H1 (cell line): ENCODE measurements around the gene STAT4. TPM values are rescaled to one million over a fixed set of nuclear protein-coding genes. Genes with fewer than 3 reads are reported as not detected.

ENCODE experiments used
- CTCF ChIA-PET: fragments of 300-600 bp; sonication (Branson Sonifier 250); formaldehyde crosslinking; loops from one replicate; lab custom pipeline; 2021; ENCODE audit not compliant: partially characterized antibody; lab: Charles Lee
- POLR2A ChIA-PET: fragments of 300-600 bp; sonication (Branson Sonifier 250); formaldehyde crosslinking; loops from one replicate; lab custom pipeline; 2021; ENCODE audit warnings: inconsistent platforms; ENCODE audit not compliant: partially characterized antibody; lab: Charles Lee
- DNase-seq, 2 experiments: peaks; one replicate each; pipeline versions ENCODE4 v3.0.0 to v3.0.0-alpha.2; 2010 to 2022; ENCODE audit warnings: low spot score in 2 of 2, low read depth in 1 of 2, mixed read lengths in 1 of 2
- FAIRE-seq: peaks from 2 replicates; lab custom pipeline; 2011; peaks lifted over from hg19 to GRCh38; lab: Jason Lieb, UNC
- H2AFZ ChIP-seq: 2 replicates; pipeline ENCODE4 v1.8.1; 2012; ENCODE audit warnings: low read length, inconsistent platforms
- H2AK5ac ChIP-seq: 2 replicates; pipeline ENCODE4 v1.6.1; 2013; ENCODE audit warnings: low read depth, low read length
- H2BK120ac ChIP-seq: replicated peaks from 2 replicates; pipeline ENCODE3; 2013; ENCODE audit warnings: low read depth, low read length, inconsistent platforms
- H2BK12ac ChIP-seq: 2 replicates; pipeline ENCODE4 v1.6.1; 2013; ENCODE audit warnings: low read depth, low read length
- H2BK15ac ChIP-seq: 2 replicates; pipeline ENCODE4 v1.6.1; 2013; ENCODE audit warnings: low read length
- H2BK20ac ChIP-seq: 2 replicates; pipeline ENCODE4 v1.6.1; 2013; ENCODE audit warnings: low read length
- H2BK5ac ChIP-seq: 2 replicates; pipeline ENCODE4 v1.6.1; 2013; ENCODE audit warnings: low read depth, low read length
- H3K14ac ChIP-seq: 2 replicates; pipeline ENCODE4 v1.6.1; 2013; ENCODE audit warnings: inconsistent platforms; ENCODE audit not compliant: insufficient read length
- H3K18ac ChIP-seq: 2 replicates; pipeline ENCODE4 v1.6.1; 2013; ENCODE audit warnings: low read length; ENCODE audit errors: extremely low read depth
- H3K23ac ChIP-seq: 2 replicates; pipeline ENCODE4 v1.6.1; 2013; ENCODE audit warnings: inconsistent platforms; ENCODE audit not compliant: insufficient read length
- H3K23me2 ChIP-seq: 2 replicates; pipeline ENCODE4 v1.6.1; 2013; ENCODE audit warnings: low read depth, low read length
- H3K27ac ChIP-seq: 2 replicates; pipeline ENCODE4 v1.6.1; 2011; ENCODE audit warnings: low read depth, low read length, inconsistent platforms
- H3K27me3 ChIP-seq, 4 experiments: replicated peaks in 1 of 4; 1 replicate in 1 of 4; 2 replicates in 3 of 4; pipeline versions ENCODE4 v1.6.1 to v1.8.1; 2011 to 2013; ENCODE audit warnings: low read length in 3 of 4, mild to moderate bottlenecking in 3 of 4, inconsistent platforms in 2 of 4, mixed read lengths in 2 of 4, moderate library complexity in 1 of 4; ENCODE audit not compliant: control insufficient read depth in 3 of 4, insufficient read depth in 3 of 4; ENCODE audit errors: extremely low read depth in 1 of 4
- H3K36me3 ChIP-seq, 4 experiments: 2 replicates each; pipeline versions ENCODE4 v1.6.1 to v1.8.1; 2011 to 2013; ENCODE audit warnings: mild to moderate bottlenecking in 4 of 4, low read length in 3 of 4, moderate library complexity in 2 of 4, control low read depth in 1 of 4, inconsistent platforms in 1 of 4; ENCODE audit not compliant: insufficient read depth in 4 of 4, control insufficient read depth in 2 of 4
- H3K4ac ChIP-seq: replicated peaks from 2 replicates; pipeline ENCODE3; 2013; ENCODE audit warnings: low read length, low read depth, mixed read lengths, inconsistent platforms; ENCODE audit not compliant: insufficient read length
- H3K4me1 ChIP-seq, 4 experiments: replicated peaks in 1 of 4; 1 replicate in 1 of 4; 2 replicates in 3 of 4; pipeline versions ENCODE4 v1.6.1 to v1.8.1; 2011 to 2013; ENCODE audit warnings: low read length in 3 of 4, inconsistent platforms in 2 of 4, mixed read lengths in 1 of 4; ENCODE audit not compliant: insufficient read depth in 4 of 4, control insufficient read depth in 3 of 4
- H3K4me2 ChIP-seq, 2 experiments: 2 replicates each; pipeline versions ENCODE4 v1.6.1 to v1.8.1; 2011 to 2013; ENCODE audit warnings: low read depth in 2 of 2, low read length in 2 of 2, control low read depth in 1 of 2, inconsistent platforms in 1 of 2, mild to moderate bottlenecking in 1 of 2; ENCODE audit not compliant: insufficient read depth in 1 of 2
- H3K4me3 ChIP-seq, 4 experiments: fragments of 200-600, 300-600 bp in 1 of 4; sonication (generic), shearing (Covaris generic), sonication (Bioruptor Twin) in 1 of 4; 2 replicates each; pipeline versions ENCODE4 v1.5.1 to v1.8.1; 2011 to 2016; ENCODE audit warnings: low read length in 4 of 4, low read depth in 3 of 4, control low read depth in 2 of 4, inconsistent platforms in 2 of 4, mild to moderate bottlenecking in 2 of 4, mixed read lengths in 1 of 4, moderate library complexity in 1 of 4; ENCODE audit not compliant: insufficient read depth in 2 of 4; ENCODE audit errors: extremely low read depth in 1 of 4
- H3K56ac ChIP-seq: replicated peaks from 2 replicates; pipeline ENCODE3; 2013; ENCODE audit warnings: low read depth, mild to moderate bottlenecking, mixed read lengths, low read length, inconsistent platforms; ENCODE audit not compliant: insufficient read length
- H3K79me1 ChIP-seq: 2 replicates; pipeline ENCODE4 v1.6.1; 2013; ENCODE audit warnings: low read depth, low read length, control low read depth
- H3K79me2 ChIP-seq, 2 experiments: 2 replicates each; pipeline versions ENCODE4 v1.6.1 to v1.8.1; 2012 to 2013; ENCODE audit warnings: low read length in 2 of 2, mild to moderate bottlenecking in 2 of 2, inconsistent platforms in 1 of 2; ENCODE audit not compliant: insufficient read depth in 2 of 2, control insufficient read depth in 1 of 2
- H3K9ac ChIP-seq, 4 experiments: replicated peaks in 1 of 4; 1 replicate in 1 of 4; 2 replicates in 3 of 4; pipeline versions ENCODE4 v1.6.1 to v1.8.1; 2011 to 2013; ENCODE audit warnings: low read depth in 3 of 4, low read length in 3 of 4, control low read depth in 2 of 4, mild to moderate bottlenecking in 2 of 4, moderate library complexity in 2 of 4, inconsistent platforms in 1 of 4; ENCODE audit errors: extremely low read depth in 1 of 4
- H3K9me3 ChIP-seq, 2 experiments: 2 replicates each; pipeline versions ENCODE4 v1.6.1 to v1.8.1; 2012 to 2013; ENCODE audit warnings: mild to moderate bottlenecking in 2 of 2, moderate library complexity in 2 of 2, control low read depth in 1 of 2, inconsistent platforms in 1 of 2, low read depth in 1 of 2, low read length in 1 of 2, mixed read lengths in 1 of 2; ENCODE audit not compliant: insufficient read depth in 2 of 2
- H4K20me1 ChIP-seq, 2 experiments: replicated peaks in 1 of 2; 2 replicates each; pipeline versions ENCODE3 to v1.8.1; 2011 to 2013; ENCODE audit warnings: inconsistent platforms in 2 of 2, low read length in 2 of 2, mild to moderate bottlenecking in 1 of 2; ENCODE audit not compliant: insufficient read depth in 2 of 2, control insufficient read depth in 1 of 2
- H4K5ac ChIP-seq: 2 replicates; pipeline ENCODE4 v1.6.1; 2013; ENCODE audit warnings: low read length, low read depth, mixed read lengths, inconsistent platforms; ENCODE audit not compliant: insufficient read length
- H4K8ac ChIP-seq: 2 replicates; pipeline ENCODE4 v1.8.0; 2013; ENCODE audit warnings: mild to moderate bottlenecking, moderate library complexity, low read length, inconsistent platforms; ENCODE audit not compliant: insufficient read depth; ENCODE audit errors: extremely low read depth
- H4K91ac ChIP-seq: replicated peaks from 2 replicates; pipeline ENCODE3; 2013; ENCODE audit warnings: low read length, mixed read lengths, inconsistent platforms; ENCODE audit not compliant: insufficient read length
- ATF3 ChIP-seq: IDR thresholded peaks from 2 replicates; pipeline ENCODE4 v1.6.1; 2011; ENCODE audit warnings: low read depth, mild to moderate bottlenecking, low read length; ENCODE audit not compliant: insufficient read depth
- CHD1 ChIP-seq: IDR thresholded peaks from 2 replicates; pipeline ENCODE4 v1.6.1; 2012; ENCODE audit warnings: low read depth, low read length, improper control_type of control experiment
- CREB1 ChIP-seq: IDR thresholded peaks from 2 replicates; pipeline ENCODE4 v1.6.1; 2012; ENCODE audit warnings: inconsistent platforms
- HDAC6 ChIP-seq: IDR thresholded peaks from one replicate; pipeline ENCODE4 v1.7.1; 2012; ENCODE audit warnings: low read depth, mild to moderate bottlenecking, inconsistent platforms, low read length, moderate library complexity
- PHF8 ChIP-seq: fragments of 200-600 bp; sonication (generic); conservative IDR thresholded peaks from 2 replicates; pipeline ENCODE4 v1.7.1; 2012; ENCODE audit warnings: low read depth, mild to moderate bottlenecking, inconsistent platforms, low read length, moderate library complexity
- POLR2A ChIP-seq, 2 experiments: IDR thresholded peaks; 1 replicate in 1 of 2; 2 replicates in 1 of 2; pipeline ENCODE4 v1.6.1; 2011; ENCODE audit warnings: low read depth in 2 of 2, low read length in 2 of 2, mild to moderate bottlenecking in 2 of 2; ENCODE audit errors: control extremely low read depth in 1 of 2
- RBBP5 ChIP-seq: IDR thresholded peaks from 2 replicates; pipeline ENCODE4 v1.7.1; 2012; ENCODE audit warnings: low read depth, mild to moderate bottlenecking, inconsistent platforms, low read length, moderate library complexity, borderline replicate concordance
- SP1 ChIP-seq: IDR thresholded peaks from 2 replicates; pipeline ENCODE4 v1.6.1; 2011; ENCODE audit warnings: low read depth, low read length
- SP2 ChIP-seq: IDR thresholded peaks from 2 replicates; pipeline ENCODE4 v1.6.1; 2012; ENCODE audit warnings: mild to moderate bottlenecking, low read length, inconsistent platforms
- TBP ChIP-seq: IDR thresholded peaks from 2 replicates; pipeline ENCODE4 v1.6.1; 2011; ENCODE audit warnings: low read depth, low read length, improper control_type of control experiment
- TEAD4 ChIP-seq: IDR thresholded peaks from 2 replicates; pipeline ENCODE4 v1.6.1; 2012; ENCODE audit warnings: low read depth, low read length, inconsistent platforms, mixed read lengths
- USF2 ChIP-seq: IDR thresholded peaks from 2 replicates; pipeline ENCODE4 v1.6.1; 2011; ENCODE audit warnings: low read length, improper control_type of control experiment
- ZNF274 ChIP-seq: IDR thresholded peaks from 2 replicates; pipeline ENCODE4 v1.7.0; 2012; ENCODE audit warnings: low read length, borderline replicate concordance; ENCODE audit errors: extremely low read depth
- WGBS, 2 experiments: shearing (Covaris generic) in 1 of 2; methylation state at CpG; one replicate each; pipeline versions ENCODE4 v1.1.6 to v1.1.7; 2013 to 2015; ENCODE audit warnings: low lambda C conversion rate in 2 of 2, mixed read lengths in 2 of 2, inconsistent platforms in 1 of 2, low coverage in 1 of 2, missing lambda C conversion rate in 1 of 2; ENCODE audit not compliant: insufficient replicate concordance in 2 of 2, insufficient coverage in 1 of 2, insufficient read length in 1 of 2; ENCODE audit errors: extremely low coverage in 1 of 2, missing lambda C conversion rate in 1 of 2; 5-methylcytosine and 5-hydroxymethylcytosine counted together
- polyA plus RNA-seq, 7 experiments: library from polyadenylated mRNA; depleted of rRNA in 3 of 7; stranded (reverse) in 5 of 7; unstranded in 2 of 7; fragments of >200 nt in 5 of 7; fragments of 200-250 nt in 2 of 7; gene quantifications; 1 replicate in 5 of 7; 2 replicates in 1 of 7; 4 replicates in 1 of 7; pipeline versions ENCODE4 v1.2.1 to v1.2.3, GENCODE V29; 2011 to 2013; ENCODE audit warnings: missing spikeins in 2 of 7, mixed read lengths in 2 of 7
- total RNA-seq: library from RNA; stranded (reverse); fragmentation: NEBNext Ultra II Directional; extraction: Animal tissue kit (Norgen Biotek cat#: 25700); gene quantifications from 2 replicates; pipeline ENCODE4 v1.2.1, GENCODE V29; 2021
- TF ChIP-seq, protein P1 (sequence below): IDR thresholded peaks from 2 replicates; pipeline ENCODE4 v1.6.1; 2012; ENCODE audit warnings: inconsistent platforms

STAT4 gene
- total and polyA plus RNA-seq, 2 of the 8 experiments (the other 6 are each of a cell fraction or from before 2014, with no cell fraction given): 0.36 to 0.63 TPM

DNA sequence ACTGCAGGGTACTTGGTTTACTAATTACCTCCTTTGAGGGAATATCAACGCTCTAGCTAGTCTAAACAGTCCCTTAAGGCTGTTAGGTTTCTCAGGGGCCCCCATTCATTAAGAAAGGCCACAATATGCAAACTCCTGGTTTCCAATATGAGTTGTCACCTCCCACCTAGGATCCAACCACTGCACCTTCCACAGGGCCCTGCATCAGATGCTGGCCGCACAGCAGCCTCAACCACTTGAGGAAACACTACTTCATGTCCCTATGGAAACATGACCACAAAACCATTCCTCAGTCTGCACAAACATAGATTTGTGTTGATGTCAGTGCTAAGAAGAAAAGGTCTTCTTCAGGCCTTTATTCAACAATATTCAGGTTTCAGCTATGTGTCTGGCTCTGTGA lies 40.9 kb downstream of the STAT4 start:
- Histone ChIP-seq H3K79me2 (no peaks in the 10 kb centered on the region), H3K36me3 (no peaks in the 10 kb centered on the region), H3K18ac (no peak overlapping the region), H2AK5ac (no peak overlapping the region), H3K79me1 (no peaks in the 10 kb centered on the region), H3K27me3 (no peaks in the 10 kb centered on the region), H3K4me2 (no peak overlapping the region), H2AFZ (no peak overlapping the region), H2BK120ac (no peak overlapping the region), H3K14ac (no peak overlapping the region), H2BK20ac (no peak overlapping the region), H4K91ac (no peak overlapping the region), H3K9ac (no peak overlapping the region), H2BK5ac (no peak overlapping the region), H3K4me3 (no peak overlapping the region), H3K4me1 (no peaks in the 10 kb centered on the region), H2BK12ac (no peak overlapping the region), H2BK15ac (no peak overlapping the region), H3K9me3 (no peaks in the 10 kb centered on the region), H4K5ac (no peak overlapping the region), H4K20me1 (no peaks in the 10 kb centered on the region), H3K56ac (no peak overlapping the region), H3K27ac (no peak overlapping the region), H3K23me2 (no peaks in the 10 kb centered on the region), H3K4ac (no peak overlapping the region), H3K23ac (no peak overlapping the region), H4K8ac (no peak overlapping the region)
- DNase-seq: no peak
- ChIA-PET CTCF (interaction anchor here (0.8 to 2.9 kb wide), 2 partner anchors 46 to 64 kb away, joined by 3 to 13 read pairs; no protein-coding TSS in a partner anchor), POLR2A (no interaction called here)
- WGBS, 2 experiments: 97% methylated on average over 2 of the region's 2 CpGs; no CpG with 5 or more reads in 1 of the 2 experiments
- no peak for FAIRE-seq
- no peak for TF ChIP-seq CREB1
- no peak for TF ChIP-seq PHF8
- no peak for TF ChIP-seq USF2
- TF ChIP-seq SP2: no peak
- TF ChIP-seq, protein P1, sequence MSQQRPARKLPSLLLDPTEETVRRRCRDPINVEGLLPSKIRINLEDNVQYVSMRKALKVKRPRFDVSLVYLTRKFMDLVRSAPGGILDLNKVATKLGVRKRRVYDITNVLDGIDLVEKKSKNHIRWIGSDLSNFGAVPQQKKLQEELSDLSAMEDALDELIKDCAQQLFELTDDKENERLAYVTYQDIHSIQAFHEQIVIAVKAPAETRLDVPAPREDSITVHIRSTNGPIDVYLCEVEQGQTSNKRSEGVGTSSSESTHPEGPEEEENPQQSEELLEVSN: no peak
- TF ChIP-seq TBP: no peak
- no peak for TF ChIP-seq RBBP5
- TF ChIP-seq ATF3: no peak
- TF ChIP-seq SP1: no peak
- TF ChIP-seq ZNF274: no peak
- TF ChIP-seq TEAD4: no peak
- TF ChIP-seq CHD1: no peak
- TF ChIP-seq POLR2A (IDR thresholded peaks at IDR 0.05; ENCODE audit: control extremely low read depth in 1 of 2, low read depth in 2 of 2, low read length in 2 of 2): no peak
- TF ChIP-seq HDAC6: no peak
